Stimulated activated memory B cell treated with anti-CD40 and anti-IgM and Interleukin-4, amounts not matched to agents 10 μg/mL and 1 μg/mL and 100 μg/mL, for 72 hours (primary cell): ENCODE data around the gene STEAP2.
"Not testable (repeated sequence)": the region's sequence is repeated elsewhere in the genome, so short reads cannot be mapped to it uniquely, and the experiment has no call there.

Experiments used
- ATAC-seq: fragments of 150-1000 bp; cut with Tn5 transposase; 2 replicates; pipeline ENCODE4 v1.10.0; 2021
- H3K27ac Mint-ChIP-seq: one replicate; pipeline ENCODE4 v1.8.0; 2022; ENCODE audit warnings: mild to moderate bottlenecking, mixed read lengths
- H3K27me3 Mint-ChIP-seq: one replicate; pipeline ENCODE4 v1.8.0; 2022; ENCODE audit warnings: mixed read lengths
- H3K36me3 Mint-ChIP-seq: one replicate; pipeline ENCODE4 v1.8.0; 2022; ENCODE audit warnings: mixed read lengths
- H3K4me1 Mint-ChIP-seq: one replicate; pipeline ENCODE4 v1.8.0; 2022; ENCODE audit warnings: mixed read lengths
- H3K4me3 Mint-ChIP-seq: one replicate; pipeline ENCODE4 v1.8.0; 2022; ENCODE audit warnings: mild to moderate bottlenecking, moderate library complexity, mixed read lengths
- H3K9me3 Mint-ChIP-seq: one replicate; pipeline ENCODE4 v1.8.0; 2022; ENCODE audit warnings: mixed read lengths

Gene STEAP2

GRCh38 chr7:90239050-90239449 is 27.5 kb downstream of the STEAP2 start:
- H3K9me3 Mint-ChIP-seq = no peaks in the 10 kb centered on the region
- no peaks in the 10 kb centered on the region for H3K27me3 Mint-ChIP-seq
- no peak overlapping the region for H3K27ac Mint-ChIP-seq
- H3K4me3 Mint-ChIP-seq = no peak overlapping the region
- H3K36me3 Mint-ChIP-seq = no peaks in the 10 kb centered on the region
- H3K4me1 Mint-ChIP-seq = peaks cover 21% of the 10 kb centered on the region
- ATAC-seq = no peak

DNA sequence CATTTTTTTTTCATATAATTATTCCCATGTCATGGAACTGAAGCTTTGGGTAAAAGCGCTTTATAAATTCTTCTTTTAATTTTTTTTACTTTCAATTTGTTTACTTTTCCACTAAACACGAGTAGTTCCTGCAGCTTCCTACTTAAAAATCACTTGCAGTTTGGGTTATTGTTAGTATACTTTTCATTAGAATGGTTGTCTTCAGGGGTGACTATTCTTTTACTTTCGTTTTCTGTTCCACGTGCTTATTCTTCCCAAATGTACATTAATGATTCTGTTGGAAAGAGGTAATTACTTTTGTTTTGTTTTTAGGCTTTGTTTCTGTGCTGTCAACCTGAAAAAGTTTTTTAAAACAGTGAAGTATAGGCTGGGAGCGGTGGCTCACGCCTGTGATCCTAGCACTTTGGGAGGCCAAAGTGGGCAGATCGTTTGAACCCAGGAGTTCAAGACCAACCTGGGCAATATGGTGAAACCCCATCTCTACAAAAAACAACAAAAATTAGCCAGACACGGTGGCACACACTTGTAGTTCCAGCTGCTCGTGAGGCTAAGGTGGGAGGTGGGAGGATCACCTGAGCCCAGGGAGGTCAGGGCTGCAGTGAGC is 28.2 kb downstream of the STEAP2 start:
- Mint-ChIP-seq H3K9me3 (no peaks in the 10 kb centered on the region), H3K27me3 (no peaks in the 10 kb centered on the region), H3K4me1 (peaks cover 27% of the 10 kb centered on the region), H3K36me3 (no peaks in the 10 kb centered on the region), H3K27ac (no peak overlapping the region), H3K4me3 (no peak overlapping the region)
- ATAC-seq = no peak

DNA sequence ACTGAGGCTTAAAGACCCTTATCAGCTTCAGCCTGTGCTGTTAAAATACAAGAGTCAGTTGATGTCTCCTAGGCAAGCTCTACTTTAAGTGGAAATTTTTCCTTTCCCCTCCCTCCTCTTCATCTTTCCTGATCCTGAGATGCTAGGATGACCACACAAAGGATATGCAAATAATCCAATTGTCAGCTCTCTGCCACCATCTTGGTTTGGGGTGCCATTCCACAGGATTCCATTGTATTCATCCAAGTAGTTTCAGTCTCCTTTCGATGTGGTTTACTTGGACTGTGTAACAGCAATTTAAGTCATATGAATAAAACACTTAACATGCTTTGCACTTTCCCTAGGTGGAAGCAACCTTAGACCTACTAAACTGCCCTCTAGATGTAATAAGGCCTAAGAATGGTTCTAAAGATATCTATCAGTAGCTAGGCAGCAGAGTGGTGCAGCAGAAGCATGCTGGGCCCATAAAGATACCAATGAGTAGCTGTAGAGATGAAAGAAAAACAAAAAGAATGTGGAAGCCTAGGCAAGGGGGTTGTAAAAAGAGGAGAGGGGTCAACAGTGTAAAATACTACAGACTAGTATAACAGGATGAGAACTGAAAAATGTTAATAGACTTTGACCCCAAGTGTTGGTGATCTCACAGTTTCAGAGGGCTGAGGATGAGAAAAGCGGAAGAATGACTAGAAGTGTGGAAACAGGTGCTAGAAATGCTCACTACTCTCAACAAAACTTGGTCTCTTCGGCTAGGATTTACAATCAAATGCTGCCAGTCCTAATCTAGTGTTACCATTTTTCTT is 31.0 kb downstream of the STEAP2 start:
- peaks cover 16% of the 10 kb centered on the region for H3K27me3 Mint-ChIP-seq
- no peaks in the 10 kb centered on the region for H3K9me3 Mint-ChIP-seq
- peaks cover 43% of the 10 kb centered on the region for H3K4me1 Mint-ChIP-seq
- ATAC-seq = peak; percentile 50
- H3K36me3 Mint-ChIP-seq = no peaks in the 10 kb centered on the region
- no peak overlapping the region for H3K27ac Mint-ChIP-seq
- no peak overlapping the region for H3K4me3 Mint-ChIP-seq

GRCh38 chr7:90243556-90243955 is 32.0 kb downstream of the STEAP2 start:
- Mint-ChIP-seq H3K4me1 (peaks cover 42% of the 10 kb centered on the region), H3K27ac (no peak overlapping the region), H3K36me3 (no peaks in the 10 kb centered on the region), H3K4me3 (no peak overlapping the region), H3K27me3 (peaks cover 16% of the 10 kb centered on the region), H3K9me3 (no peaks in the 10 kb centered on the region)
- ATAC-seq = no peak

GRCh38 chr7:90244565-90244908 is 33.0 kb downstream of the STEAP2 start:
- Mint-ChIP-seq H3K4me3 (peak overlapping the region; percentile 91), H3K4me1 (peaks cover 34% of the 10 kb centered on the region), H3K27ac (peak overlapping the region; percentile 76), H3K36me3 (no peaks in the 10 kb centered on the region), H3K9me3 (peaks cover 4% of the 10 kb centered on the region), H3K27me3 (peaks cover 16% of the 10 kb centered on the region)
- no peak for ATAC-seq

DNA sequence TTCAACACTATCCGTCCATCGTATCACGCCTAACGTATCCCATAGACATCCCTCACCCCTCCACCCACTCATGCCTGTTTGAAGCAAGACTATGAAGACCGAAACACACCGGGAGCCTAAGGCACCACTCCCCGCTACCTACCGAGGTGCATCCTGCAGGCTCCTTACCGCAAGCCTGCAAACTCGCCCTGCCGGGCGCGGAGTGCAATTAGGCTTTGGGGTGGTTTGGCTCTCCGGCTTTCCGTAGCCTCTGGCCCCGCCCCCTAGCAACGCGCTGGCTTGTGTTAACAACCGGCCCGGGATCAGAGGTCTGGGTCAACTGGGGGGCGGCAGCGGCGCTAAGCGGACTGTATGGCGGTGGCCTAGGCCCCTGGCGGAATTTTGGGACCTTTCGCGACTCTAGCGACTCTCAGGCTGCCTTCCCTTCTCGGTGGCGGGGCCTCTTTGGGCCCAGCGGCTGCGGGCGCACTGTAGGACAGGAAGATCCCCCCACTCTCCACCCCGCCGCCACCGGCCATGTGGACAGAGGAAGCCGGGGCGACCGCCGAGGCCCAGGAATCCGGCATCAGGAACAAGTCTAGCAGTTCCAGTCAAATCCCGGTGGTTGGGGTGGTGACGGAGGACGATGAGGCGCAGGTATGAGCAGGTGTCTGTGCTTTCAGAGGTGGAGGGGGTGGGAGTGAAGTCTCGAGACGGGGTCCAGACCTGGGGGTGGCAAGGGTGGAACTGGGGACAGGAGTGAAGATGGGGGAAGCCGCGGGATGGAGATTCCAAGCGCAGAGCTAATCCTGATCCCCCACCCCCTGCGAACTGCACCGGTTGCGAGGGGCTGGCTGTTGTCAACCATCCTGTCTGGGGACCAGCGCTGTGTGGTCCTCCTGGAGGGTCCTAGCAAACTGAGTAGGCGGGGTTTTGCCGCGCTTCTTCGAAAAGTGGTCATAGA is 33.6 kb downstream of the STEAP2 start, which contains the start of gene CFAP69:
CFAP69 (plus strand) TSS at position 266 of the 943 bp plus-strand sequence; CDS start at position 517, 251 bp downstream.
- peak within 1 kb of the TSS; percentile 91 for H3K4me3 Mint-ChIP-seq
- H3K36me3 Mint-ChIP-seq = no peaks in the 10 kb centered on the region
- peak within 1 kb of the TSS; percentile 76 for H3K27ac Mint-ChIP-seq
- peaks cover 16% of the 10 kb centered on the region for H3K27me3 Mint-ChIP-seq
- ATAC-seq = peak; percentile 91
- H3K9me3 Mint-ChIP-seq = peaks cover 4% of the 10 kb centered on the region
- peaks cover 34% of the 10 kb centered on the region for H3K4me1 Mint-ChIP-seq

- Mint-ChIP-seq H3K9me3 (peaks cover 4% of the 10 kb centered on the region), H3K27ac (no peak overlapping the region), H3K4me1 (peaks cover 34% of the 10 kb centered on the region), H3K4me3 (peak overlapping the region; percentile 91), H3K27me3 (peaks cover 16% of the 10 kb centered on the region), H3K36me3 (no peaks in the 10 kb centered on the region)
- no peak for ATAC-seq
These were observed 34.6 kb downstream of the STEAP2 start for GRCh38 chr7:90246171-90246570.

DNA sequence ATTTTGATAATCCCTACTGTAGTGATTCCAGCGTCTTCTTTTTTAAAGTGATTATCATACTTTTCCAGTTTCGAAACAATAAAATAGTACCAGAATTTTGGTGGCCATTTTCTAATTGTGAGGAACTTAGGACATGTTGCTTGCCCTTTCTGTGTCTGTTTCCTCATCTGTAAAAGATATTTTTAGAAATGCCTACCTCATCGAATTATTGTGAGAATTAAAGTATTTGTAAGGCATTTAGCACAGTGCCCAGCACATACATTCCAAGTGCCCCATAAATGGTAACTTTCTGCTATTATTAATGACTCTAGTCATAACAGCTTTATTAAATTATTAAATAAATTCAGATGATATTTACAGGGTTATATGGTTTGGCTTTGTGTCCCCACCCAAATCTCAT is 37.2 kb downstream of the STEAP2 start:
- Mint-ChIP-seq H3K4me1 (peaks cover 25% of the 10 kb centered on the region), H3K36me3 (no peaks in the 10 kb centered on the region), H3K9me3 (peaks cover 4% of the 10 kb centered on the region), H3K27ac (no peak overlapping the region), H3K4me3 (no peak overlapping the region), H3K27me3 (peaks cover 22% of the 10 kb centered on the region)
- ATAC-seq = no peak

DNA sequence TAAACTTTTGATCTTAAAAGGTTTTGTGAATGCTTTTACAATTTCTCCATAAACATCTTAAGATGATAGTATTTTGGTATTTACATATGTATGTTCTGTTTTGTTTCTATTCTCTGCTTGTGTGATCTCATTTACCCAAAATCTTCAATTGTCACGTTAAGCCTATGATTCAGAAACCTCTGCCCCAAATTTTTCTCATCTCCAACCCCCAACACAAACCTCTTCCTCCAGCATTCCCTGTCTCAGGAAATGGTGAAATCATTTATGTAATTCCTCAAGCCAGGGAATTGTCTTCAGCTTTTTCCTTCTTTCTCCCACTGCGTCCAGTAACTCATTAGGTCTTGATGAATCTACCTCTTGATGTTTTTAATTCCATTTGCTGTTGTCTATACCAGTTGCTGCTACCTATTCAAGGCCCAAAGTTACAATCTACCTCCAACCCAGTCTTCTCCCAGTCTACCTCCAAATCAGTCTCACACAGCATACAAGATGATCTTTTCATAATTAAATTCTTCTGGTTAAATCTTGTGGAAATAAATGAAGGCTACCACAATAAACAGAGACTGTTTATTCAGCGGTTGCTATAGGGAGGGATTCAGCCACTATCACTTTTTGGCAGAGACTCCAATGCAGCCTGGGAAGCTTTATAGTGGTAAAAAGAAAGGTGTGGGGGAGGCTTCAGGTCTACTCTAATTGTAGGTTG is 39.2 kb downstream of the STEAP2 start:
- no peak for ATAC-seq

GRCh38 chr7:90251304-90251635 is 39.7 kb downstream of the STEAP2 start:
- H3K4me1 Mint-ChIP-seq = peaks cover under 1% of the 10 kb centered on the region
- H3K36me3 Mint-ChIP-seq = no peaks in the 10 kb centered on the region
- no peak overlapping the region for H3K4me3 Mint-ChIP-seq
- peaks cover 34% of the 10 kb centered on the region for H3K27me3 Mint-ChIP-seq
- no peak overlapping the region for H3K27ac Mint-ChIP-seq
- no peak for ATAC-seq
- H3K9me3 Mint-ChIP-seq = peaks cover 8% of the 10 kb centered on the region

More for the DNA sequence above, 39.2 kb downstream of the STEAP2 start:
- H3K36me3 Mint-ChIP-seq = no peaks in the 10 kb centered on the region
- peaks cover 5% of the 10 kb centered on the region for H3K4me1 Mint-ChIP-seq
- H3K4me3 Mint-ChIP-seq = no peak overlapping the region
- H3K27me3 Mint-ChIP-seq = peaks cover 34% of the 10 kb centered on the region
- peaks cover 4% of the 10 kb centered on the region for H3K9me3 Mint-ChIP-seq
- H3K27ac Mint-ChIP-seq = no peak overlapping the region

DNA sequence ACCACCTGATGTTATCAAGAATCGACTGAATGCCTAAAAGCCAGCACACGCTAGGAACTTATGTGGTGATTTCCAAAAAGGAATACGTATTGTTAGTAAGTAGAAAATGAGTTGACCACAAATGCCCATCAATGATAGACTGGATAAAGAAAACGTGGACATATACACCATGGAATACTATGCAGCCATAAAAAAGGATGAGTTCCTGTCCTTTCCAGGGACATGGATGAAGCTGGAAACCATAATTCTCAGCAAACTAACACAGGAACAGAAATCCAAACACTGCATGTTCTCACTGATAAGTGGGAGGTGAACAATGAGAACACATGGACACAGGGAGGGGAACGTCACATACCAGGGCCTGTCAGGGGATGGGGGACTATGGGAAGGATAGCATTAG is 44.5 kb downstream of the STEAP2 start:
- ATAC-seq, H3K36me3 Mint-ChIP-seq, H3K4me1 Mint-ChIP-seq, H3K9me3 Mint-ChIP-seq, H3K4me3 Mint-ChIP-seq, H3K27ac Mint-ChIP-seq: not testable (repeated sequence)
- H3K27me3 Mint-ChIP-seq = peaks cover 30% of the 10 kb centered on the region

- Mint-ChIP-seq H3K9me3 (peaks cover 5% of the 10 kb centered on the region), H3K36me3 (no peaks in the 10 kb centered on the region), H3K27me3 (peaks cover 30% of the 10 kb centered on the region), H3K4me3 (no peak overlapping the region), H3K4me1 (no peaks in the 10 kb centered on the region), H3K27ac (no peak overlapping the region)
- ATAC-seq = no peak
These were observed 45.2 kb downstream of the STEAP2 start for GRCh38 chr7:90256778-90257177.

DNA sequence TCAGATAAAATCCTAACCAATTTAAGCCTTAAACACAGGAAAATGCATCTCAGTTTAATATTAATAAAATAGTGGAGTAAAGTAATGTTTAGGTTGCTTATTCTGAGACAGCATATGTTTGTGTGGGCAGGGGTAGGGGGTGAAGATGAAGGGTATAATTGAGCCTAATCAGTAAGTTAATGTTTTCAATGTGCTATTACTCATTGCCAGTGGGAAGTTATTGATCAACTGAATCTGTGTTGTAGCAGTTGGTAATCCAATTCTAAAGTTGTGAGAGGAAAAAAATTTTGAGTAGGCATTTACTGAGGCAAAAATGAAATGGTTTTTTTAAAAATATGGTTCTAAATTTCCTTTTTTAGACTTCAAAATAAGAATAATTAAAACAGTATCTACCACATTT is 49.9 kb downstream of the STEAP2 start:
- Mint-ChIP-seq H3K4me1 (no peaks in the 10 kb centered on the region), H3K27me3 (no peaks in the 10 kb centered on the region), H3K27ac (no peak overlapping the region), H3K9me3 (no peaks in the 10 kb centered on the region), H3K36me3 (no peaks in the 10 kb centered on the region), H3K4me3 (no peak overlapping the region)
- no peak for ATAC-seq

- Mint-ChIP-seq H3K4me1 (no peaks in the 10 kb centered on the region), H3K4me3 (no peak overlapping the region), H3K27ac (no peak overlapping the region), H3K9me3 (no peaks in the 10 kb centered on the region), H3K27me3 (no peaks in the 10 kb centered on the region), H3K36me3 (no peaks in the 10 kb centered on the region)
- no peak for ATAC-seq
These were observed 50.9 kb downstream of the STEAP2 start for GRCh38 chr7:90262438-90262837.

DNA sequence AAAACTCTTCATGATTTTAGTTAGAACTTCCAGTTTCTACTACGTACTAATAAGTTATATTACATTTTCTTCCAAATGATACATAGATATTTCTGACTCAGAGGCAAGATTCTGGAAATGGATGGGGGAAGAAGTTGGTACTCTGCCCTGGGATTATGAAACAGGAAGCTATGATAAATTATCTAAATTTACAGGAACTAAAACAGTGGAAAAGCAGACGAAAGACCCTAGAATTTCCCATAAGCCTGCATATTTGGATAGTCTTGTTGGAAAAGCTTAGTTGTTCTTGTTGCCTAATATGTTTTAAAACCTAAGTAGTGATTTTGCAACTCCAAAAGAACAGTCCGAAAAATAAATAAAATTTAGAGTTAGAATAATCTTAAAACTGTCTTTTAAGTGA is 55.3 kb downstream of the STEAP2 start:
- H3K4me3 Mint-ChIP-seq = no peak overlapping the region
- H3K27me3 Mint-ChIP-seq = no peaks in the 10 kb centered on the region
- H3K27ac Mint-ChIP-seq = no peak overlapping the region
- no peaks in the 10 kb centered on the region for H3K36me3 Mint-ChIP-seq
- ATAC-seq = no peak
- H3K4me1 Mint-ChIP-seq = no peaks in the 10 kb centered on the region
- H3K9me3 Mint-ChIP-seq = no peaks in the 10 kb centered on the region
